HCT116 (cell line): Measurements from ENCODE around the gene WDR4. TPM values are rescaled to one million over a fixed set of nuclear protein-coding genes. Genes with fewer than 3 reads are reported as not detected.

Experiments used
- ATAC-seq: fragments of 200-7000 bp; cut with Tn5 transposase; 2 replicates; pipeline ENCODE4 v1.9.1; 2020; ENCODE audit warnings: mild to moderate bottlenecking, moderate library complexity
- BruUV-seq: library from RNA; stranded (reverse); fragments of 400-500 nt; replicated peaks from 2 replicates; lab custom pipeline; 2021; lab: Mats Ljungman, UMichigan
- CTCF ChIA-PET: fragments of 300-600 bp; sonication (Branson Sonifier 250); formaldehyde crosslinking; loops from one replicate; lab custom pipeline; 2021; ENCODE audit warnings: antibody characterized with exemption; lab: Charles Lee
- POLR2A ChIA-PET: fragments of 300-600, 350-600 bp; sonication (Branson Sonifier 250); formaldehyde crosslinking; loops from one replicate; lab custom pipeline; 2021; ENCODE audit warnings: antibody characterized with exemption; lab: Charles Lee
- RAD21 ChIA-PET, 2 experiments: fragments of 300-600 bp; sonication (Branson Sonifier 250); formaldehyde crosslinking; loops; one replicate each; lab custom pipeline; 2023; ENCODE audit warnings: low total read pairs in 2 of 2; ENCODE audit not compliant: uncharacterized antibody in 2 of 2, unreplicated experiment in 2 of 2, low non-redundant PET in 1 of 2; lab: Charles Lee
- DNase-seq: peaks from one replicate; pipeline ENCODE4 v3.0.0-alpha.2; 2010; ENCODE audit warnings: low read depth, low spot score
- H2AFZ ChIP-seq: fragments of 200-600 bp; shearing (Covaris generic), sonication (generic); 2 replicates; pipeline ENCODE4 v1.6.1; 2017; ENCODE audit warnings: low read depth, mixed run types, mixed read lengths, antibody characterized with exemption, low read length; ENCODE audit not compliant: poor library complexity, severe bottlenecking
- H3K27ac ChIP-seq: 2 replicates; pipeline ENCODE4 v1.5.1; 2012; ENCODE audit warnings: low read depth, low read length
- H3K27me3 ChIP-seq: fragments of 200-600 bp; sonication (generic); 2 replicates; pipeline ENCODE4 v1.6.1; 2016; ENCODE audit warnings: mixed run types, low read length, mixed read lengths; ENCODE audit not compliant: insufficient read depth
- H3K36me3 ChIP-seq, 2 experiments: fragments of 200-500 bp in 1 of 2; fragments of 200-600 bp in 1 of 2; sonication (Bioruptor generic) in 1 of 2; sonication (generic) in 1 of 2; 2 replicates each; pipeline versions ENCODE4 v1.5.1 to v1.6.1; 2014 to 2016; ENCODE audit warnings: low read length in 2 of 2, inconsistent platforms in 1 of 2, mixed read lengths in 1 of 2, mixed run types in 1 of 2; ENCODE audit not compliant: insufficient read depth in 2 of 2, control insufficient read depth in 1 of 2
- H3K4me1 ChIP-seq, 2 experiments: fragments of 200-600 bp in 1 of 2; sonication (generic) in 1 of 2; 2 replicates each; pipeline versions ENCODE4 v1.5.1 to v1.6.1; 2012 to 2017; ENCODE audit warnings: low read length in 2 of 2, inconsistent platforms in 1 of 2, mild to moderate bottlenecking in 1 of 2, mixed read lengths in 1 of 2, mixed run types in 1 of 2, moderate library complexity in 1 of 2; ENCODE audit not compliant: insufficient read depth in 2 of 2, control insufficient read depth in 1 of 2
- H3K4me2 ChIP-seq: fragments of 200-600 bp; sonication (generic); 2 replicates; pipeline ENCODE4 v1.6.1; 2017; ENCODE audit warnings: mixed run types, low read length, mixed read lengths
- H3K4me3 ChIP-seq, 2 experiments: fragments of 200-600 bp in 1 of 2; sonication (generic) in 1 of 2; replicated peaks in 1 of 2; 2 replicates each; pipeline ENCODE4 v1.5.1; 2011 to 2016; ENCODE audit warnings: low read length in 2 of 2, control low read depth in 1 of 2, low read depth in 1 of 2, mild to moderate bottlenecking in 1 of 2, mixed read lengths in 1 of 2, mixed run types in 1 of 2
- H3K79me2 ChIP-seq: fragments of 200-600 bp; sonication (generic); 2 replicates; pipeline ENCODE4 v1.6.1; 2017; ENCODE audit warnings: mild to moderate bottlenecking, mixed run types, low read length, moderate library complexity, mixed read lengths; ENCODE audit not compliant: insufficient read depth
- H3K9ac ChIP-seq: fragments of 200-600 bp; sonication (generic); 2 replicates; pipeline ENCODE4 v1.6.1; 2016; ENCODE audit warnings: low read length, mixed read lengths
- H3K9me2 ChIP-seq: fragments of 200-600 bp; sonication (generic), shearing (Covaris generic); 2 replicates; pipeline ENCODE4 v1.6.1; 2017; ENCODE audit warnings: mixed run types, mild to moderate bottlenecking, moderate library complexity; ENCODE audit not compliant: insufficient read depth
- H3K9me3 ChIP-seq, 2 experiments: fragments of 200-500 bp in 1 of 2; fragments of 200-600 bp in 1 of 2; sonication (Bioruptor generic) in 1 of 2; sonication (generic) in 1 of 2; 2 replicates each; pipeline ENCODE4 v1.6.1; 2014 to 2017; ENCODE audit warnings: low read length in 2 of 2, mixed read lengths in 2 of 2, inconsistent platforms in 1 of 2, low read depth in 1 of 2, mild to moderate bottlenecking in 1 of 2, mixed run types in 1 of 2, moderate library complexity in 1 of 2; ENCODE audit not compliant: control insufficient read depth in 1 of 2, insufficient read depth in 1 of 2
- H4K20me1 ChIP-seq: fragments of 200-600 bp; sonication (generic), shearing (Covaris generic); 2 replicates; pipeline ENCODE4 v1.6.1; 2017; ENCODE audit warnings: mixed run types, mild to moderate bottlenecking, moderate library complexity; ENCODE audit not compliant: insufficient read depth
- ATF3 ChIP-seq: IDR thresholded peaks from 2 replicates; pipeline ENCODE4 v1.6.1; 2012
- CBX3 ChIP-seq: IDR thresholded peaks from 2 replicates; pipeline ENCODE4 v1.6.1; 2012; ENCODE audit warnings: low read depth
- CTCF ChIP-seq, 3 experiments: fragments of 200-600 bp in 1 of 3; sonication (generic) in 1 of 3; IDR thresholded peaks in 2 of 3; conservative IDR thresholded peaks in 1 of 3; 2 replicates each; pipeline ENCODE4 v1.5.1; 2012 to 2017; ENCODE audit warnings: low read depth in 2 of 3, low read length in 2 of 3, antibody characterized with exemption in 1 of 3, borderline replicate concordance in 1 of 3, control low read depth in 1 of 3, mild to moderate bottlenecking in 1 of 3, mixed read lengths in 1 of 3, mixed run types in 1 of 3, moderate library complexity in 1 of 3; ENCODE audit not compliant: insufficient read depth in 1 of 3
- EGR1 ChIP-seq: IDR thresholded peaks from 2 replicates; pipeline ENCODE4 v1.6.1; 2012; ENCODE audit warnings: low read depth
- EZH2 ChIP-seq: fragments of 200-600 bp; sonication (generic); IDR thresholded peaks from 2 replicates; pipeline ENCODE4 v1.6.1; 2017; ENCODE audit warnings: antibody characterized with exemption, mixed run types
- EZH2phosphoT487 ChIP-seq: fragments of 200-600 bp; IDR thresholded peaks from 2 replicates; pipeline ENCODE4 v1.6.1; 2018; ENCODE audit warnings: antibody characterized with exemption, borderline replicate concordance
- FOSL1 ChIP-seq: IDR thresholded peaks from 2 replicates; pipeline ENCODE4 v1.6.1; 2012; ENCODE audit warnings: low read depth
- POLR2AphosphoS5 ChIP-seq: IDR thresholded peaks from 2 replicates; pipeline ENCODE4 v1.6.1; 2011; ENCODE audit warnings: mild to moderate bottlenecking, low read depth, low read length, moderate library complexity
- RAD21 ChIP-seq: IDR thresholded peaks from 2 replicates; pipeline ENCODE4 v1.6.1; 2012; ENCODE audit warnings: low read depth, mild to moderate bottlenecking
- SP1 ChIP-seq: IDR thresholded peaks from 2 replicates; pipeline ENCODE4 v1.6.1; 2012; ENCODE audit warnings: low read depth
- SRF ChIP-seq: IDR thresholded peaks from 2 replicates; pipeline ENCODE4 v1.6.1; 2012; ENCODE audit warnings: low read depth
- intact Hi-C: fragments of 100-400 bp; cut with micrococcal nuclease; formaldehyde crosslinking; loops from 2 replicates; pipeline ENCODE4 v1.10.0; 2022
- total RNA-seq: library from RNA; stranded (reverse); gene quantifications from one replicate; pipeline ENCODE4 v1.2.1, GENCODE V29; 2021; ENCODE audit not compliant: unreplicated experiment
- TF ChIP-seq, protein P1 (sequence below): IDR thresholded peaks from 2 replicates; pipeline ENCODE4 v1.6.1; 2012
- TF ChIP-seq, protein P2 (sequence below): IDR thresholded peaks from 2 replicates; pipeline ENCODE4 v1.6.1; 2012; ENCODE audit warnings: low read depth
- TF ChIP-seq, protein P3 (sequence below): IDR thresholded peaks from 2 replicates; pipeline ENCODE4 v1.6.1; 2011; ENCODE audit warnings: mild to moderate bottlenecking, low read length, moderate library complexity; ENCODE audit not compliant: insufficient replicate concordance; ENCODE audit errors: extremely low read depth

Gene WDR4
- total RNA-seq, 1 experiment from 2014 or later: 34.8 TPM

- H3K27ac ChIP-seq: no peak overlapping the region
- ATAC-seq: no peak
- RAD21 ChIA-PET: no interaction called here
- TF ChIP-seq FOSL1 (no peak), SP1 (no peak), EZH2phosphoT487 (no peak), CBX3 (no peak), EZH2 (no peak), SRF (no peak), CTCF (IDR thresholded peaks at IDR 0.05 in 2 of 3, conservative IDR thresholded peaks at IDR 0.05 in 1 of 3; ENCODE audit: borderline replicate concordance in 1 of 3, insufficient read depth in 1 of 3, low read depth in 2 of 3, low read length in 2 of 3) (no peak), RAD21 (no peak), POLR2AphosphoS5 (no peak), EGR1 (no peak), ATF3 (no peak)
- TF ChIP-seq, protein P1, sequence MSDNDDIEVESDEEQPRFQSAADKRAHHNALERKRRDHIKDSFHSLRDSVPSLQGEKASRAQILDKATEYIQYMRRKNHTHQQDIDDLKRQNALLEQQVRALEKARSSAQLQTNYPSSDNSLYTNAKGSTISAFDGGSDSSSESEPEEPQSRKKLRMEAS: no peak
- TF ChIP-seq, protein P2, sequence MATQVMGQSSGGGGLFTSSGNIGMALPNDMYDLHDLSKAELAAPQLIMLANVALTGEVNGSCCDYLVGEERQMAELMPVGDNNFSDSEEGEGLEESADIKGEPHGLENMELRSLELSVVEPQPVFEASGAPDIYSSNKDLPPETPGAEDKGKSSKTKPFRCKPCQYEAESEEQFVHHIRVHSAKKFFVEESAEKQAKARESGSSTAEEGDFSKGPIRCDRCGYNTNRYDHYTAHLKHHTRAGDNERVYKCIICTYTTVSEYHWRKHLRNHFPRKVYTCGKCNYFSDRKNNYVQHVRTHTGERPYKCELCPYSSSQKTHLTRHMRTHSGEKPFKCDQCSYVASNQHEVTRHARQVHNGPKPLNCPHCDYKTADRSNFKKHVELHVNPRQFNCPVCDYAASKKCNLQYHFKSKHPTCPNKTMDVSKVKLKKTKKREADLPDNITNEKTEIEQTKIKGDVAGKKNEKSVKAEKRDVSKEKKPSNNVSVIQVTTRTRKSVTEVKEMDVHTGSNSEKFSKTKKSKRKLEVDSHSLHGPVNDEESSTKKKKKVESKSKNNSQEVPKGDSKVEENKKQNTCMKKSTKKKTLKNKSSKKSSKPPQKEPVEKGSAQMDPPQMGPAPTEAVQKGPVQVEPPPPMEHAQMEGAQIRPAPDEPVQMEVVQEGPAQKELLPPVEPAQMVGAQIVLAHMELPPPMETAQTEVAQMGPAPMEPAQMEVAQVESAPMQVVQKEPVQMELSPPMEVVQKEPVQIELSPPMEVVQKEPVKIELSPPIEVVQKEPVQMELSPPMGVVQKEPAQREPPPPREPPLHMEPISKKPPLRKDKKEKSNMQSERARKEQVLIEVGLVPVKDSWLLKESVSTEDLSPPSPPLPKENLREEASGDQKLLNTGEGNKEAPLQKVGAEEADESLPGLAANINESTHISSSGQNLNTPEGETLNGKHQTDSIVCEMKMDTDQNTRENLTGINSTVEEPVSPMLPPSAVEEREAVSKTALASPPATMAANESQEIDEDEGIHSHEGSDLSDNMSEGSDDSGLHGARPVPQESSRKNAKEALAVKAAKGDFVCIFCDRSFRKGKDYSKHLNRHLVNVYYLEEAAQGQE: no peak
- TF ChIP-seq, protein P3, sequence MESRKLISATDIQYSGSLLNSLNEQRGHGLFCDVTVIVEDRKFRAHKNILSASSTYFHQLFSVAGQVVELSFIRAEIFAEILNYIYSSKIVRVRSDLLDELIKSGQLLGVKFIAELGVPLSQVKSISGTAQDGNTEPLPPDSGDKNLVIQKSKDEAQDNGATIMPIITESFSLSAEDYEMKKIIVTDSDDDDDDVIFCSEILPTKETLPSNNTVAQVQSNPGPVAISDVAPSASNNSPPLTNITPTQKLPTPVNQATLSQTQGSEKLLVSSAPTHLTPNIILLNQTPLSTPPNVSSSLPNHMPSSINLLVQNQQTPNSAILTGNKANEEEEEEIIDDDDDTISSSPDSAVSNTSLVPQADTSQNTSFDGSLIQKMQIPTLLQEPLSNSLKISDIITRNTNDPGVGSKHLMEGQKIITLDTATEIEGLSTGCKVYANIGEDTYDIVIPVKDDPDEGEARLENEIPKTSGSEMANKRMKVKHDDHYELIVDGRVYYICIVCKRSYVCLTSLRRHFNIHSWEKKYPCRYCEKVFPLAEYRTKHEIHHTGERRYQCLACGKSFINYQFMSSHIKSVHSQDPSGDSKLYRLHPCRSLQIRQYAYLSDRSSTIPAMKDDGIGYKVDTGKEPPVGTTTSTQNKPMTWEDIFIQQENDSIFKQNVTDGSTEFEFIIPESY: no peak
- TF ChIP-seq, all 23 proteins: peak for 0
- Histone ChIP-seq H3K9me2 (no peaks in the 10 kb centered on the region), H3K4me2 (no peak overlapping the region), H3K4me3 (no peak overlapping the region), H4K20me1 (peaks cover 17% of the 10 kb centered on the region; the same call in 1 of the 2 replicates), H3K9ac (no peak overlapping the region), H3K79me2 (peaks cover 95% of the 10 kb centered on the region), H2AFZ (no peak overlapping the region), H3K27me3 (no peaks in the 10 kb centered on the region), H3K36me3 (peaks cover 27 to 66% of the 10 kb centered on the region in 2 experiments), H3K4me1 (no peaks in the 10 kb centered on the region), H3K9me3 (no peaks in the 10 kb centered on the region)
- CTCF ChIA-PET: no interaction called here
- POLR2A ChIA-PET: no interaction called here
- intact Hi-C loops: no loop called here
- no peak for DNase-seq
- BruUV-seq: no TSS peak
These were observed 31.6 kb downstream of the WDR4 start for GRCh38 chr21:42847726-42848125.
